ENCODE data around the gene SLIT3.

- TF ChIP-seq CTCF (IDR thresholded peaks at IDR 0.05; ENCODE audit: insufficient read depth, low read length) (no peak), REST (IDR thresholded peaks at IDR 0.05; ENCODE audit: insufficient replicate concordance, low read depth) (no peak), GABPA (IDR thresholded peaks at IDR 0.05; ENCODE audit: low read depth) (no peak)
These were observed 10.0 kb downstream of the SLIT3 start for GRCh38 chr5:169290895-169291294.
